Ishikawa (cell line): ENCODE measurements around the gene TLCD1.

ENCODE experiments used
- CEBPB ChIP-seq: IDR thresholded peaks from 2 replicates; pipeline ENCODE4 v1.6.1; 2012
- EGR1 ChIP-seq: IDR thresholded peaks from 2 replicates; pipeline ENCODE4 v1.6.1; 2012
- EP300 ChIP-seq: IDR thresholded peaks from 2 replicates; pipeline ENCODE4 v1.6.1; 2012; ENCODE audit warnings: borderline replicate concordance
- MAX ChIP-seq: IDR thresholded peaks from 2 replicates; pipeline ENCODE4 v1.6.1; 2012
- RAD21 ChIP-seq: IDR thresholded peaks from 2 replicates; pipeline ENCODE4 v1.6.1; 2012; ENCODE audit warnings: low read depth
- TCF12 ChIP-seq: IDR thresholded peaks from 2 replicates; pipeline ENCODE4 v1.6.1; 2012; ENCODE audit warnings: low read depth
- TEAD4 ChIP-seq: IDR thresholded peaks from 2 replicates; pipeline ENCODE4 v1.6.1; 2012
- USF1 ChIP-seq: IDR thresholded peaks from 2 replicates; pipeline ENCODE4 v1.6.1; 2012
- YY1 ChIP-seq: IDR thresholded peaks from 2 replicates; pipeline ENCODE4 v1.6.1; 2012; ENCODE audit warnings: low read depth
- ZBTB7A ChIP-seq: IDR thresholded peaks from 2 replicates; pipeline ENCODE4 v1.6.1; 2012; ENCODE audit warnings: low read depth

GRCh38 chr17:28704219-28704858, 21.7 kb downstream of the TLCD1 start:
- no peak for TF ChIP-seq MAX
- no peak for TF ChIP-seq TCF12
- TF ChIP-seq YY1, result no peak
- TF ChIP-seq ZBTB7A, result no peak
- TF ChIP-seq RAD21, result no peak
- TF ChIP-seq TEAD4, result no peak
- no peak for TF ChIP-seq EGR1
- no peak for TF ChIP-seq USF1
- no peak for TF ChIP-seq CEBPB
- TF ChIP-seq EP300, result no peak
